ENCODE results near the gene WIPF3.

Gene WIPF3

DNA sequence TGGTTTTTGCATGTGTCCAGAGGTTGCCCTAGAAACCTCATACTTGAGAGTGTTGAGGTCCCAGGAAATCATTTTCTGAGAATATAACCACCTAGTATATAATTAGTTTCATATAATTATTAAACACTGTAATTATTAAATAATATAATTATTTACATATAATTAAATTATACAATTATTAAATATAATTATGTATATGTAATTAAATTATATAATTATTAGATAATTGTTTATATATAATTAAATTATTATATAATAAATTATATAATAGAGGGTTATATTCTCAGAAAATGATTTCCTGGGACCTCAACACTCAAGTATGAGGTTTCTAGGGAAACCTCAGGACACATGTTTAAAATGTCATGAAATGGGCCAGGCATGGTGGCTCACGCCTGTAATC lies 155.7 kb downstream of the WIPF3 start:
- Mint-ChIP-seq H3K27ac (no peak overlapping the region), H3K27me3 (ENCODE audit: low read depth, poor library complexity) (no peaks in the 10 kb centered on the region), H3K36me3 (ENCODE audit: low read depth) (peaks cover 70% of the 10 kb centered on the region), H3K4me3 (no peak overlapping the region), H3K4me1 (peaks cover 31% of the 10 kb centered on the region), H3K9me3 (peaks cover 4% of the 10 kb centered on the region)
- DNase-seq: no peak
- TF ChIP-seq, protein P1, sequence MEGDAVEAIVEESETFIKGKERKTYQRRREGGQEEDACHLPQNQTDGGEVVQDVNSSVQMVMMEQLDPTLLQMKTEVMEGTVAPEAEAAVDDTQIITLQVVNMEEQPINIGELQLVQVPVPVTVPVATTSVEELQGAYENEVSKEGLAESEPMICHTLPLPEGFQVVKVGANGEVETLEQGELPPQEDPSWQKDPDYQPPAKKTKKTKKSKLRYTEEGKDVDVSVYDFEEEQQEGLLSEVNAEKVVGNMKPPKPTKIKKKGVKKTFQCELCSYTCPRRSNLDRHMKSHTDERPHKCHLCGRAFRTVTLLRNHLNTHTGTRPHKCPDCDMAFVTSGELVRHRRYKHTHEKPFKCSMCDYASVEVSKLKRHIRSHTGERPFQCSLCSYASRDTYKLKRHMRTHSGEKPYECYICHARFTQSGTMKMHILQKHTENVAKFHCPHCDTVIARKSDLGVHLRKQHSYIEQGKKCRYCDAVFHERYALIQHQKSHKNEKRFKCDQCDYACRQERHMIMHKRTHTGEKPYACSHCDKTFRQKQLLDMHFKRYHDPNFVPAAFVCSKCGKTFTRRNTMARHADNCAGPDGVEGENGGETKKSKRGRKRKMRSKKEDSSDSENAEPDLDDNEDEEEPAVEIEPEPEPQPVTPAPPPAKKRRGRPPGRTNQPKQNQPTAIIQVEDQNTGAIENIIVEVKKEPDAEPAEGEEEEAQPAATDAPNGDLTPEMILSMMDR (IDR thresholded peaks at IDR 0.05): no peak

DNA sequence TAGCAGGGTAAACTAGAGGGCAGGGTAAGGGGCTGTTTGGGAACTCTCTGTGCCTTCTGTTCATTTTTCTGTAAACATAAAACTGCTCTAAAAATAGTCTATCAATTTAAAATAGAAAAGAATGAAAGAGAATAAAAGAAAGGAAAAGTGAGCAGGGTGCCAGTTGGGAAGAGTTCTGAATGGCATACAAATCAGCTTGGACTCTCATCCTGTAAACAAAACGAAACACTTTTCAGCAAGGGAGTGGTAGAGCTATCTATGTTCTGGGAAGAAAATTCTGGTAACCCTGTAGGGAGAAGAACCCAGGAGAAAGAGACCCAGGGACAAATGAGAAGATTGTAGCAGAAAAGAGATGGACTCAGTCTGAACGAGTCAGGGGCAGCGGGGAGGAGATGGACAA lies 158.7 kb downstream of the WIPF3 start:
- Mint-ChIP-seq H3K9me3 (peaks cover 9% of the 10 kb centered on the region), H3K36me3 (ENCODE audit: low read depth) (peaks cover 86% of the 10 kb centered on the region), H3K4me1 (peaks cover 26% of the 10 kb centered on the region), H3K27me3 (ENCODE audit: low read depth, poor library complexity) (no peaks in the 10 kb centered on the region), H3K4me3 (no peak overlapping the region), H3K27ac (peak overlapping the region; percentile 12)
- no peak for DNase-seq
- TF ChIP-seq, protein P1 (IDR thresholded peaks at IDR 0.05): no peak
